G401 (cell line): ENCODE data around the gene DOCK3. TPM values are rescaled to one million over a fixed set of nuclear protein-coding genes. Genes with fewer than 3 reads are reported as not detected.
"Not testable (repeated sequence)": the region's sequence is repeated elsewhere in the genome, so short reads cannot be mapped to it uniquely, and the experiment has no call there.

Experiments
- DNase-seq: peaks from one replicate; pipeline ENCODE4 v3.0.0-alpha.2; 2015; ENCODE audit warnings: low spot score
- in situ Hi-C: cut with HindIII; loops from 2 replicates; pipeline ENCODE4 v1.10.0; 2016; ENCODE audit warnings: low sequenced_read_pairs, mixed read lengths
- total RNA-seq: library from RNA; depleted of rRNA; stranded (reverse); fragments of >200 nt; shearing (Covaris generic); gene quantifications from 2 replicates; pipeline ENCODE4 v1.2.3, GENCODE V29; 2014

Gene DOCK3
- total RNA-seq, 1 experiment from 2014 or later = 1.7 TPM

DNA sequence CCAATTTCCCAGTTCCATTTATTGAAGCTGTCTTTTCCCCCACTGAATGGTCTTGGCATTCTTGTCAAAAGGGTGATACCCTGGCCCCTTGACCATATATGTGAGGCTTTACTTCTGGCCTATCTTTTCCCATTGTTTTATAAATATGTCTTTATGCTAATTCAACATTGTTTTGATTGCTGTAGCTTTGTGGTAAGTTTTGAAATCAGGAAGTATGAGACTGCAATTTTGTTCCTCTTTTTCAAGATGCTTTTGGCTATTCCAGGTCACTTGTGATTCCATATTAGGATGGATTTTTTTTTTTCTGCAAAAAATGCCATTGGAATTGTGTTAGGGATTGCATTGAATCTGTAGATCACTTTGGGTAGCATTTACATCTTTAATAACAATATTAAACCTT, 569.2 kb downstream of the DOCK3 start:
- in situ Hi-C loops = no loop called here
- no peak for DNase-seq

DNA sequence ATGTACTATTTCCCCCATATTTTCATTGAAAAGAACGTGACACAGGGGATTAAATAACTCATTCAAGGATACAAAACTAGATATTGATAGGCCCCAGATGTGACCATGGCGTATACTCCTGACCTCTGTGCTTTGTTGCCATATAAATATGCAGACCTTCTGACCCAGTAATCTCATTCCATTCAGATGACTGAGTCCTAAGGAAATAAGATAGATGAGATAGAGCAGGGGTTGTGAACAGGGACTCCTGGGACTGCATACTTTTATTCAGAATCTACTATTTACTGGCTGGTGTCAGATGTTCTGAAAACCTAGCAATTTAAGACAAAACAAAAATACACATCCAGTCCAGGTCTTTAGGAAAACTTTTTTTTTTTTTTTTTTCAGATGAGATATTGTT, 571.1 kb downstream of the DOCK3 start:
- in situ Hi-C loops = no loop called here
- DNase-seq = no peak

DNA sequence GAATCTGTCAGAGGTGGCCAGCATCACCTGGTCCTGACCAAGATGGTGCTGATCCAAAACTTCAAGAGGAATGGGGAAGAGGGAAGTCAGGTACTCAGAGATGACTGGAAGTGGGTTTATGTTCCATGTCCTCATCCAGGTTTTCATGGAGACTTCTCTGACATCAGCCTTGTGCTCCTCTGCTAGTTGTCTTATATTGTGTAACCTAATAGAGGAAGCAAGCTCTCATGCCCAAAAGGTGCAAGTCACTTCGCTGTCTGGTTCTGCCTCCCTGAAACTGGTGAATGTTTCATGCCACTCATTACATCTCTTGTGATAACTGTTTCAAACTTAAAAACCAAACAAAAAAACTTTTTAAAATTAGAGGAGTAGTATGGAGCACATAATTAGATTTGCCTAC, 583.1 kb downstream of the DOCK3 start:
- DNase-seq = no peak
- in situ Hi-C loops = no loop called here

DNA sequence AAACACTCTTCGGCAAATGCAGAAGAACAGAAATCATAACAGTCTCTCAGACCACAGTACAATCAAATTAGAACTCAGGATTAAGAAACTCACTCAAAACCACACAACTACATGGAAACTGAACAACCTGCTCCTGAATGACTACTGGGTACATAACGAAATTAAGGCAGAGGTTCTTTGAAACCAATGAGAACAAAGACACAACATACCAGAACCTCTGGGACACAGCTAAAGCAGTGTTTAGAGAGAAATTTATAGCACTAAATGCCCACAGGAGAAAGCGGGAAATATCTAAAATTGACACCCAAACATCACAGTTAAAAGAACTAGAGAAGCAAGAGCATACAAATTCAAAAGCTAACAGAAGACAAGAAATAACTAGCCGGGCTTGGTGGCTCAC, 589.4 kb downstream of the DOCK3 start:
- in situ Hi-C loops, DNase-seq: not testable (repeated sequence)

DNA sequence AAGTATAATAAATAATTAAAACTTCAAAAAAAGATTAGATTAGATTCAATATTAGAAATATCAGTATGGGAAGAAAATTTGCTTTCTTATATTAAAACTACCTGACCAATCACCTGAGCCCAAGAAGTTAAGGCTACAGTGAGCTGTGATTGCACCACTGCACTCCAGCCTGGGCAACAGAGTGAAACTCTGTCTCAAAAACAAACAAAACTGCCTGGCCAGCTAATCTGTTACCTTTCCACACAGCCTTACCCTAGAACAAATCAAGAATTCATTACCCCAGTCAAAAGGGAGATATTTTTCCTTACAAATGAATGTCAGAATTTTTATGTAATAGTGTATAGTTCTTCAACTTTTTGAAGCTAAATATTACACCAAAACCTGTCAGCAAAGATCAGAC, 593.4 kb downstream of the DOCK3 start:
- in situ Hi-C loops = no loop called here
- no peak for DNase-seq

DNA sequence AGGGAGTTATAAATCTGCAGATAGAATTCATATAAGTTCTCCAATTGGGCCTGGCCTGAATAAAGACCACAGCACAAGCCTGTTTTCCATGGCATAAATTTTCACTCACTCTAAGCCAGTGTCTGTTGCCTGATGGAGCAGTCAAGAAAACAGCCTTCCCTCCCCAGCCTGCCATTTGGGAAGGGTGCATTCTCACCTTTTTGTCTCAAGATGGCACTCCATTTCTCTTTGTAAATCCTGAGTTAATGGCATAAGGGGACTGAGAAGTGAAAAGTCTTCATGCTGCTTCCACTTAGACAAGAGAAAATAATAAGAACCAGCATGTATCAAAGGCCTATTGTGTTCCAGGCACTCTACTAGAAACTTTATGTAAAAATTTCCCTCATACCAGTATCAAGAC, 594.7 kb downstream of the DOCK3 start:
- peak; percentile 40 for DNase-seq
- in situ Hi-C loops = no loop called here

DNA sequence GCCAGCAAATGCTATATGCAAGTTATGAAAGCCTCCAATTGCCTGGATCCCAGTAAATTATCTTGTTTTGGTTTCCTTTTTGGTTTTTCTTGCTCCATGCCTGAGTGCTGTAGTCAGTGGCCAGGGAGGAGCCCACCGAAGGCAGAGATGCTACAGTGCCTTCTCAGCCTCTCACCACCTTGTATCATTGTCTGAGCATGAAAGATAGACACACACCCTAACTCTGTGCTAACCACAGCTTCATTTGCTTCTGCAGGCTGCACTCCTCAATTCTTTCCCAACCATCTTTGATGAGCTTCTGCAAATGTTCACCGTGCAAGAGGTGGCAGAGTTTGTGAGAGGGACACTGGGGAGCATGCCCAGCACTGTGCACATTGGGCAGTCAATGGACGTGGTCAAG, 595.8 kb downstream of the DOCK3 start:
- in situ Hi-C loops = no loop called here
- no peak for DNase-seq

DNA sequence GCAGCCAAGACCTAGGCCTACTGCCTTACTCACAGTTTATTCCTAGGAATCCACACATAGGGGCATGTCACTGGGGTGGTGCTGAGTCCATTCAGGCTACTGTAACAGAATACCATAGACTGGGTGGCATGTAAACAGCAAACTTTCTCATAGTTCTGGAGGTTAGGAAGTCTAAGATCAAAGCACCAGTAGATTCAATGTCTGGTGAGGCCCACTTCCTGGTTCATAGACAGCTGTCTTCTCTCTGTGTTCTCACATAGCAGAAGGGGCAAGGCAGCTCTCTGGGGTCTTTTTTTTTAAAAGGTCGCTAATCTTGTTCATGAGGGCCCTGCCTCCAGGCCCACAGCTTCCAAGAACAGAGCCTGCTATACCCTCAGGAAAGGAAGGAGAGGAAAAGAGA, 596.4 kb downstream of the DOCK3 start:
- DNase-seq = no peak
- in situ Hi-C loops = no loop called here

DNA sequence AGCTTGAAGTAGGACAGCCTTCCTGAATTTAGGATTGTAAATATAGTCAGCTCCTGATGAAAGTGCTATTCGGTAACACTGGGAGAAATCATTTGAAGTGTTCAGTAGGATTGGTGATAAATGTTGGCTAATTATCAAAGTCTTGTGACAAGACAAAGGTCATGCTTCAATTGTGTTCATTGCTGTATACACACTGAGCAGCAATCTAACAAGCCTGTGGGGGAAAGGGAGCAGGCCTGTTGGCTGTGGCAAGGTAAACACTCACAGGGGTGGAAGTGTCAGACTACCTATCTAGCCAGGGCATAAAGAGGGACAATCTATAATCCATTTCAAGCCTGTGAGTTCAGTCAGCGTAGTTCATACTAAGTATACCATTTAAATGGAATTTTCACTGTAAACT, 599.3 kb downstream of the DOCK3 start:
- in situ Hi-C loops = no loop called here
- DNase-seq = no peak

DNA sequence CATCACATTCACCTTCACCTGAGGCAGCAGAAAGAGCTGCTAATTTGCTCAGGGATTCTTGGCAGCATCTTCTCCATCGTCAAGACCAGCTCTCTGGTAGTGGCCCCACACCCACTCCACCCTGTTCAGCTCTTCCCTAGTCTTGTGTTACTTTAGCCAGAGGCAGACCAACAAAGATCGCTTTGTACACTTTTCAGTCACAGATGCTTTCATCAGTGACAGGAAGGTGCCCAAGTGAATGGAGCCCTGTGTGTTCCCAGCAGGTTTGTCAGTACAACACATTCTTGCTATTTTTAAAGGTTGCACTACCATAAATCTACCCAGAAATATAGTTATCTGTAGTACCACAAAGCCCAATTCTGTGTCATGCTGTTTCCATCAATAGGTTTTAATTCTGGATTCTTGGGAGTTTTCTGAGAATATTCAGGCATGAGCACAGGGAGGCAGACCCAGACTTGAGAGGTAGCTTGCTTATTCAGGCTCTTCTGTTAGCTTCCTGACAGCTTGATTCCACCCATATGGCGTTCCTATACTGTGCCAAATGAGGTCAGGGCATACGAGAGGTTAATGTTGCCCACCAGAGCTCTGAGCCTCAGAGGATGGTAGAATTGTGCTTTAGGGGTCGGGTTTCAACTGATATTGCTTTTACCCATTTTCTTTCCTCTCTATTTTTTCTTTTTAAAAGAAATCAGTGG, 600.5 kb downstream of the DOCK3 start:
- DNase-seq = peak; percentile 70
- in situ Hi-C loops = no loop called here

DNA sequence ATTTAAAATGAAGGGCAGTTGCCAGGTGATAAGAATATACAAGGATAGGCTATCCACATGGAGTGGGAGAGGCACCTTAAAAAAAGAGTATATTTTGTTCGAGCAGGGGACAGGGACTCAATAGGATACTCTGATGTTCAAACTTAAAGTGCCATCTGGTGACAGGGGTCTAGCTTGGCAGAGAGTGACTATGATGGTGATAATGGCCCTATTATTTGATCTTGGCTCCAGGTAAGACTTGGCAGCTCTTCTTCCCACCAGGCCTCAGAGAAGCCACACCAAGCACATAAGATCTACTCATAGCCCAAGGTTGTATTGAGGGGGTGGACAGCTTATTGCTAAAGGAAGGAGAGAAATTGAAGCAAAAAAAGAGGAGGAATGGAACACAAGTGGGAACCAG, 601.3 kb downstream of the DOCK3 start:
- in situ Hi-C loops = no loop called here
- peak; percentile 72 for DNase-seq

DNA sequence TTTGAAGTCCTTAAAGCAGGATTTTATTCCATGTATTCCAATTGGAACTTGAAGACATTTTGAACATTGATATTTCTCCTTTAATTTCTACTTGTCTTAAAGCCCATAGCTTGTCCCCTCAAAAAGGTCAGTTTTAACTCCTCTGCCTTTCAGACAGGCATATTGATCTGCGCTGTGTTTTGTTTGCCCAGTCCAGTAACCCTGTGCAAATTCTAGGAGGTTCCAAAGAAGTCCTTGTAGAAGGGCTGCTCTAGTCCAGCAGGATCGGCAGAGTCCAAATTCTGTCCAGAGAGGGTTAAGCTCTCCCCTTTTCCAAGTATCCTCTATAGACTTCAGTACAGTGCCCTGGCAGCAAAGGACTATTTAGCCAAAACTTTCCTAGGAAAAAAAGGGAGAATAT, 604.7 kb downstream of the DOCK3 start:
- no peak for DNase-seq
- in situ Hi-C loops = no loop called here

DNA sequence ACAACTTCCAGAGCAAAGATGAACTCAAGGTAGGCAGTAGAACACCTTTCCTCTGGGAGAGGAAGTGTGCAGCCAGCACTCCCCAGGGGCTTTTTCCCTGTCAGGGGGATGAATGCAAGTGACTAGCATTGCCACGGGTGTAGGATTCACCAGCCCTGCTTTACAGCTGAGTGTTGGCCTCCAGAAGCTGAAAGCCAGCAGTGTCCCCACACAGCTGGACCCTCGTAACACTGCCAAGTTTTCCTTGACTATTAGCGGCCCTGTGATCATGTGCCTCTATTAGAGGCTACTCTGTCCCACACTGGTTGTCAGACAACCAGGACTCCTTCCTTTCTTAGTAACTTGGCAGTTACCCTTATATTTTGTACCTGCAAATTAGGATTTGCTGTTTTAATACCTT, 605.4 kb downstream of the DOCK3 start:
- DNase-seq = no peak
- in situ Hi-C loops = no loop called here

DNA sequence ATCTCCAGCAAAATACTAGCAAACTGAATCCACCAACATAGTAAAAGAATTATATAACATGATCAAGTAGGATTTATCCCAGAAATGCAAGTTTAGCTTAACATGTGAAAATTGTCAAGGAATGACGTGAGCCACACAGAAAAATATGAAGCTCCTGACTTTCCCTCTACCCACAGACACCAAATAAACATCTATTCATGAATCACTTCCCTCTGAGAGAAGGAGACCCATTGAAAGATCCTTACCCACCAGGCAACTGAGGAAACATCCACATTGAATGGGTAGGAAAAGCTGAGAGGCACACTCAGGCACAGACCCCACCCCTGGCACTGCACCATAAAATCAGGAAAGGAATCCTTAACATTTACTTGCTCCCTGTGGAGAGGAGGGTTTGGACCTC, 608.2 kb downstream of the DOCK3 start:
- in situ Hi-C loops = no loop called here

DNA sequence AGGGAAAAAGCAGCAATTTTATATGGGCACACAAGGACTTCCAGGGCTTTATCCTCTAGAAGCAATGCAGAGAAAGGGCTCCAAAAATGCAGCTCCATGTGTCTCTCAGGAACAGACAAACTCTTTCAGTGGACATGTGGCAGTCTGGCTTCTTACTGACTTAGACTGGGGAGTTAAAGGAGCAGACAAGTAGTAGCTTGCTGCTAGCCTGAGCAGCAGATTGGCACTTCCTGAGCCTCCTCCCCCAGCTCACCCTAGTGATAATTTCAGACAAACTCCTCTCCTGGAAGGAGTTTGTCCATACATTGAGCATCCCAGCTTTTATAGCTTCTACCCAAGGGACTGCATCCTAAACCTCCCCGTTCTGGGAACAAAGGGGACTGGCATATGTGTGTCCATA, 608.7 kb downstream of the DOCK3 start:
- in situ Hi-C loops = no loop called here
- DNase-seq = no peak

More for the DNA sequence above, 608.2 kb downstream of the DOCK3 start:
- no peak for DNase-seq

DNA sequence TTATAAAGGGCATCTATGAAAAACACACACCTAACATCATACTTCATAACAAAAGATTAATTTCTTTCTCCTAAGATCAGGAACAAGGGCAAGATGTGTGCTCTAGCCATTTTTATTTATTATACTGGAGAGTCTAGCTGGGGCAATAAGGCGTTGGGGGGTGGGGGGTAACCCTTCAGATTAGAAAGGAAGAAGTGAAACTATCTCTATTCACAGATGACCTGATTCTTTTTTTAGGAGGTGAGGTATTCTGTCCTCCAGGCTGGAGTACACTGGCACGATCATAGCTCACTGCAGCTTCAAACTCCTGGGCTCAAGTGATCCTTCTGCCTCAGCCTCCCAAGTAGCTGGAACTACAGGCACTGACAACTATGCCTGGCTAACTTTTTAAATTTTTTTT, 620.9 kb downstream of the DOCK3 start:
- DNase-seq = no peak
- in situ Hi-C loops = no loop called here

DNA sequence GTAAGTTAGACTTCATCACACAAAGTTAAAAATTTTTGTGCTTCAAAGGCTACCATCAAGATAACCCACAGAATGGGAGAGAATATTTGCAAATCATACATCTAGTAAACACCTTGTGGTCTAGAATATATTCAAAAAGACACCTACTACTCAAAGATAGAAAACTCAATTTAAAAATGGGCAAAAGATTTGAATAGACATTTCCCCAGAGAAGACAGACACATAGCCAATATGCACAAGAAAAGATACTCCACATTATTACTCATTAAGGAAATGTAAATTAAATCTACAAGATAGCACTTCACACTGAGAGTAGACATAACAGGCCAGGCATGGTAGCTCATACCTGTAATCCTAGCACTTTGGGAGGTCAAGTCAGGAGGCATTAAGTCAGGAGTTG, 622.6 kb downstream of the DOCK3 start:
- DNase-seq = no peak
- in situ Hi-C loops = no loop called here

DNA sequence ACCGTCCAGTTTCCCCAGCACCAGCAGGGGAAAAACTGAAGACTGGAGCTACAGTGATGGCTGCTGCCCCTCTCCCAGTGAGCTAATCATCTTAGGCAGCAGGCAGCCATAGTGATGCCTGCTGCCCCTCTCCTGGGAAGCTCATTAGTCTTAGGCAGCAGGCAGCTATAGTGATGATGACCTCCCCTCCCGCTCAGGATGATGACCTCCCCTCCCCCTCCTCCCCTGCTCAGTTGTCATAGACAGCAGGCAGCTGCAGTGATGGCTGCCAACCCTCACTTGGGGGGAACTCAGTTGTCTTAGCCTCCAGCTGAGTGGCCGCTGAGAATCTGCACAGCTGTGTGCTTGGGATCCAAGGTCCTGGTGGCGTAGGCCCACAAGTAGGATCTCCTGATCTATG, 629.5 kb downstream of the DOCK3 start:
- in situ Hi-C loops = no loop called here
- no peak for DNase-seq

DNA sequence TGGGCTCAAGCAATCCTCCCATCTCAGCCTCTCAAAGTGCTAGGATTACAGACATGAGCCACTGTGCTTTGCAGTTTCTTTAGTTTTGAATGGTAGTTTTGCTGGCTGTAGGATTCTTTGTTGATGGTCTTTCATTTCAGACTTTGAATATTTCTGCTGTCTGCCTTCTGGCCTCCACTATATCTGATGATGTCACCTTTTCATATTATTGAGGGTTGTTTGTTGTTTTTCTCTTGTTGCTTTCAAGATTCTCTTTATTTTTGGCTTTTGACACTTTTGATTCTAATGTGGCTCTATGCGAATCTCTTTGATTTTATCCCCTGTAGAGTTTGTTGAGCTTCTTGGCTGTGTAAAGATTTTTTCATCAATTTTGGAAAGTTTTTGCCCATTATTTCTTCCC, 631.4 kb downstream of the DOCK3 start:
- DNase-seq = no peak
- in situ Hi-C loops = no loop called here

DNA sequence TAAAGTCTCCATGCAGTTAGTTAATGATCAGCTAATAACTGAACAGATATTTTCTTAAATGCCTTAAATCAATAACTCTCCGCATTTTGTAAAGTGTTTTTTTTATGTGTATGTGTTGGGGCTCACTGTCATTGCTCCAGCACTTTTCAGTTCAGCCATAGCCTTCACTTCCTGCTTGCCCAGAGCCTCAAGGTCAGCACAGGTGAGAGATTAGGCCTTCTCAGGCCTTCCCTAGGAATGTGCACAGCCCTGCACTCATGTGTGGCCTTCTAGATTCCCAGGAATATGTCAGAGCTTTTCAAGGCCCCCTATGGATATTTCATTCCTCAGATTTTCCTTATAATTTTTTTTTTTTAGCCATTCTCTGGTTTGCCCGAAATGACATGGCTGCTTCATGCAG, 632.7 kb downstream of the DOCK3 start:
- in situ Hi-C loops = no loop called here
- DNase-seq = no peak

DNA sequence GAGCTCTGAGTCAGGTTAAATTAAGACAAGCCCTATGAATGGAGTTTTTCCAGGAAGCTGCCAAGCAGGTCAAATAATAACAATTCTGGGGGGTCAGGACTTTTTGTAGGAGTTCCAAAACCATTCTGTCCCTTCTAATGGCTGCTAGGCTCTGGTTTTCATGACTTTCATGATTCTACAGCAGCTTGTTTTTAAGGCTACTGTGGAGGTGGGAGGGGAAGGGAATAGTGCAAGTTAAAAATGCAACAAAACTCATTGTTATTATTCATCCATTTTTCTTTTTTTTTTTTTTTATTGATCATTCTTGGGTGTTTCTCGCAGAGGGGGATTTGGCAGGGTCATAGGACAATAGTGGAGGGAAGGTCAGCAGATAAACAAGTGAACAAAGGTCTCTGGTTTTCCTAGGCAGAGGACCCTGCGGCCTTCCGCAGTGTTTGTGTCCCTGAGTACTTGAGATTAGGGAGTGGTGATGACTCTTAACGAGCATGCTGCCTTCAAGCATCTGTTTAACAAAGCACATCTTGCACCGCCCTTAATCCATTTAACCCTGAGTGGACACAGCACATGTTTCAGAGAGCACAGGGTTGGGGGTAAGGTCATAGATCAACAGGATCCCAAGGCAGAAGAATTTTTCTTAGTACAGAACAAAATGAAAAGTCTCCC, 633.3 kb downstream of the DOCK3 start:
- in situ Hi-C loops, DNase-seq: not testable (repeated sequence)
